SK-N-SH (cell line): ENCODE data around the gene CLCN1.

Experiments used
- CTCF ChIP-seq: fragments of 200-600 bp; sonication (generic); IDR thresholded peaks from 2 replicates; pipeline ENCODE4 v1.6.1; 2017; ENCODE audit warnings: antibody characterized with exemption, mild to moderate bottlenecking, moderate library complexity
- GABPA ChIP-seq: IDR thresholded peaks from 2 replicates; pipeline ENCODE4 v1.4.0; 2012; ENCODE audit warnings: low read depth, mild to moderate bottlenecking
- MAX ChIP-seq: IDR thresholded peaks from 2 replicates; pipeline ENCODE4 v1.4.0; 2012; ENCODE audit warnings: low read depth
- NRF1 ChIP-seq: IDR thresholded peaks from 2 replicates; pipeline ENCODE4 v1.6.1; 2012; ENCODE audit warnings: low read depth, mild to moderate bottlenecking, low read length
- POLR2AphosphoS5 ChIP-seq: IDR thresholded peaks from 2 replicates; pipeline ENCODE4 v1.6.1; 2012; ENCODE audit warnings: low read depth, low read length
- RAD21 ChIP-seq: IDR thresholded peaks from 2 replicates; pipeline ENCODE4 v1.6.1; 2012; ENCODE audit warnings: mild to moderate bottlenecking, low read length
- RXRA ChIP-seq: IDR thresholded peaks from 2 replicates; pipeline ENCODE4 v1.4.0; 2012; ENCODE audit warnings: low read depth, mild to moderate bottlenecking, borderline replicate concordance
- TAF1 ChIP-seq: IDR thresholded peaks from 2 replicates; pipeline ENCODE4 v1.6.1; 2012; ENCODE audit warnings: low read depth, mild to moderate bottlenecking, low read length, moderate library complexity, borderline replicate concordance
- TEAD4 ChIP-seq: IDR thresholded peaks from 2 replicates; pipeline ENCODE4 v1.4.0; 2012; ENCODE audit warnings: mild to moderate bottlenecking, borderline replicate concordance; ENCODE audit not compliant: insufficient read depth

GRCh38 chr7:143299346-143299745 is 16.6 kb upstream of the CLCN1 start:
- TF ChIP-seq POLR2AphosphoS5 (no peak), CTCF (no peak), TAF1 (no peak), TEAD4 (no peak), RAD21 (no peak), MAX (no peak), RXRA (no peak), GABPA (no peak), NRF1 (no peak)
